HepG2 (cell line): ENCODE data around the gene CCDC83. TPM values are rescaled to one million over a fixed set of nuclear protein-coding genes. Genes with fewer than 3 reads are reported as not detected.

Experiments used
- BATF2 ChIP-seq: sonication (generic); formaldehyde crosslinking; IDR thresholded peaks from 2 replicates; pipeline ENCODE4 v1.8.0; 2022; ENCODE audit warnings: mild to moderate bottlenecking, missing genetic modification reagents, moderate library complexity
- BCL6 ChIP-seq: IDR thresholded peaks from 2 replicates; pipeline ENCODE4 v1.6.1; 2016; ENCODE audit warnings: missing genetic modification reagents, missing compliant biosample characterization
- DNMT1 ChIP-seq: sonication (generic); formaldehyde crosslinking; IDR thresholded peaks from 2 replicates; pipeline ENCODE4 v1.5.1; 2020; ENCODE audit warnings: mild to moderate bottlenecking, missing genetic modification reagents
- HDAC2 ChIP-seq: sonication (generic); formaldehyde crosslinking; IDR thresholded peaks from 2 replicates; pipeline ENCODE4 v1.4.0; 2020; ENCODE audit warnings: missing genetic modification reagents
- KDM5A ChIP-seq: fragments of 200-600 bp; sonication (generic); IDR thresholded peaks from 2 replicates; pipeline ENCODE4 v1.7.0; 2018; ENCODE audit warnings: antibody characterized with exemption, mild to moderate bottlenecking, low read length, borderline replicate concordance
- KDM6A ChIP-seq: IDR thresholded peaks from 2 replicates; pipeline ENCODE4 v1.6.1; 2016; ENCODE audit warnings: low read depth
- KLF13 ChIP-seq: sonication (generic); formaldehyde crosslinking; IDR thresholded peaks from 2 replicates; pipeline ENCODE4 v1.4.0; 2020; ENCODE audit warnings: mild to moderate bottlenecking, missing genetic modification reagents
- NCOR1 ChIP-seq: fragments of 200-600 bp; sonication (generic); IDR thresholded peaks from 2 replicates; pipeline ENCODE4 v1.7.0; 2017; ENCODE audit warnings: antibody characterized with exemption, low read length, borderline replicate concordance
- NFYC ChIP-seq: IDR thresholded peaks from 2 replicates; pipeline ENCODE4 v1.6.1; 2016; ENCODE audit warnings: missing genetic modification reagents, missing compliant biosample characterization
- PCBP1 ChIP-seq: fragments of 200-400 bp; formaldehyde crosslinking; IDR thresholded peaks from 2 replicates; pipeline ENCODE4 v1.6.1; 2017; ENCODE audit warnings: mild to moderate bottlenecking, low read depth, low read length, borderline replicate concordance
- PCBP2 ChIP-seq: fragments of 200-400 bp; formaldehyde crosslinking; optimal IDR thresholded peaks from 2 replicates; pipeline ENCODE3; 2018; ENCODE audit warnings: low read length, low read depth; ENCODE audit not compliant: poor library complexity, severe bottlenecking
- RXRA ChIP-seq: sonication (generic); formaldehyde crosslinking; IDR thresholded peaks from 2 replicates; pipeline ENCODE4 v1.5.1; 2020; ENCODE audit warnings: missing genetic modification reagents
- SKI ChIP-seq: fragments of 450-650 bp; IDR thresholded peaks from one replicate; pipeline ENCODE4 v1.6.1; 2018; ENCODE audit warnings: mild to moderate bottlenecking; ENCODE audit not compliant: partially characterized antibody
- SMYD3 ChIP-seq: sonication (generic); formaldehyde crosslinking; IDR thresholded peaks from 2 replicates; pipeline ENCODE4 v1.8.1; 2023; ENCODE audit warnings: mild to moderate bottlenecking, missing genetic modification reagents
- SOX6 ChIP-seq, 2 experiments: fragments of 450-650 bp in 1 of 2; sonication (generic) in 1 of 2; formaldehyde crosslinking in 1 of 2; IDR thresholded peaks; 2 replicates each; pipeline versions ENCODE4 v1.4.0 to v1.6.1; 2017 to 2020; ENCODE audit warnings: antibody characterized with exemption in 1 of 2, mild to moderate bottlenecking in 1 of 2, missing genetic modification reagents in 1 of 2
- SRSF9 ChIP-seq: fragments of 200-400 bp; formaldehyde crosslinking; IDR thresholded peaks from 2 replicates; pipeline ENCODE4 v1.6.1; 2018; ENCODE audit warnings: borderline replicate concordance, mild to moderate bottlenecking, low read depth, low read length; ENCODE audit not compliant: insufficient read depth, poor library complexity, severe bottlenecking
- SSRP1 ChIP-seq: IDR thresholded peaks from 2 replicates; pipeline ENCODE4 v1.6.1; 2016; ENCODE audit warnings: control low read depth
- TIGD3 ChIP-seq: sonication (generic); formaldehyde crosslinking; IDR thresholded peaks from 2 replicates; pipeline ENCODE4 v1.5.1; 2020; ENCODE audit warnings: mild to moderate bottlenecking, missing genetic modification reagents, borderline replicate concordance
- TOE1 ChIP-seq: sonication (generic); formaldehyde crosslinking; IDR thresholded peaks from 2 replicates; pipeline ENCODE4 v1.4.0; 2020; ENCODE audit warnings: mild to moderate bottlenecking, missing genetic modification reagents
- ZFP82 ChIP-seq: sonication (generic); formaldehyde crosslinking; IDR thresholded peaks from 2 replicates; pipeline ENCODE4 v1.5.1; 2020; ENCODE audit warnings: mild to moderate bottlenecking, missing genetic modification reagents, borderline replicate concordance
- ZIK1 ChIP-seq: sonication (generic); formaldehyde crosslinking; IDR thresholded peaks from 2 replicates; pipeline ENCODE4 v1.5.0; 2020; ENCODE audit warnings: mild to moderate bottlenecking, low read depth, missing genetic modification reagents, borderline replicate concordance
- ZNF143 ChIP-seq: sonication (generic); formaldehyde crosslinking; IDR thresholded peaks from 2 replicates; pipeline ENCODE4 v1.4.0; 2020; ENCODE audit warnings: missing genetic modification reagents
- ZNF33A ChIP-seq: sonication (generic); formaldehyde crosslinking; IDR thresholded peaks from 2 replicates; pipeline ENCODE4 v1.5.1; 2020; ENCODE audit warnings: missing genetic modification reagents, mild to moderate bottlenecking, moderate library complexity, borderline replicate concordance
- ZNF564 ChIP-seq: sonication (generic); formaldehyde crosslinking; IDR thresholded peaks from 2 replicates; pipeline ENCODE4 v1.8.1; 2023; ENCODE audit warnings: mild to moderate bottlenecking, missing genetic modification reagents
- ZNF639 ChIP-seq: conservative IDR thresholded peaks from 2 replicates; pipeline ENCODE4 v1.6.1; 2018; ENCODE audit warnings: missing genetic modification reagents
- ZNF83 ChIP-seq: sonication (generic); formaldehyde crosslinking; IDR thresholded peaks from 2 replicates; pipeline ENCODE4 v1.4.0; 2020; ENCODE audit warnings: missing genetic modification reagents, mild to moderate bottlenecking, borderline replicate concordance
- ZSCAN21 ChIP-seq: sonication (generic); formaldehyde crosslinking; IDR thresholded peaks from 2 replicates; pipeline ENCODE4 v1.8.0; 2022; ENCODE audit warnings: mild to moderate bottlenecking, missing genetic modification reagents, moderate library complexity, borderline replicate concordance
- polyA plus RNA-seq, 8 experiments: library from polyadenylated mRNA; depleted of rRNA in 3 of 8; stranded (reverse) in 7 of 8; unstranded in 1 of 8; fragments of >200 nt; fragmentation: Illumina TruSeq in 4 of 8; extraction: Trizol in 4 of 8; gene quantifications; 2 replicates each; pipeline versions ENCODE4 v1.2.1 to v1.2.3, GENCODE V29; 2011 to 2016; ENCODE audit warnings: low read depth in 4 of 8, missing spikeins in 1 of 8, mixed read lengths in 1 of 8; ENCODE audit not compliant: insufficient read depth in 1 of 8
- total RNA-seq, 5 experiments: library from RNA; depleted of rRNA; stranded (reverse); fragments of >200 nt; fragmentation: Illumina TruSeq; extraction: Trizol; gene quantifications; 2 replicates each; pipeline ENCODE4 v1.2.3, GENCODE V29; 2016; ENCODE audit warnings: low read depth in 1 of 5

CCDC83 gene
- total and polyA plus RNA-seq, 2 of the 13 experiments (the other 11 are each of a cell fraction or from before 2014, with no cell fraction given): not detected

- TF ChIP-seq ZNF639 (CRISPR knock-in tag): 0 out of 2 replicates have a peak, but pooled peaks have one; percentile 40
- TF ChIP-seq HDAC2 (CRISPR knock-in tag): peak; percentile 68; the same call in 1 of the 2 replicates
- TF ChIP-seq KDM5A: no peak
- peak; percentile 79; the same call in 1 of the 2 replicates for TF ChIP-seq DNMT1 (CRISPR knock-in tag)
- TF ChIP-seq ZNF143 (CRISPR knock-in tag): peak; percentile 81
- TF ChIP-seq TOE1 (CRISPR knock-in tag): no peak; the same call in 1 of the 2 replicates
- peak; percentile 79; the same call in 1 of the 2 replicates for TF ChIP-seq ZNF83 (CRISPR knock-in tag)
- TF ChIP-seq SRSF9: no peak
- TF ChIP-seq ZNF33A (CRISPR knock-in tag): no peak
- peak; percentile 78 for TF ChIP-seq ZNF564
- TF ChIP-seq BATF2 (CRISPR knock-in tag): peak; percentile 88
- TF ChIP-seq TIGD3 (CRISPR knock-in tag): peak; percentile 90; the same call in 1 of the 2 replicates
- TF ChIP-seq SOX6 (IDR thresholded peaks at IDR 0.05): no peak
- peak; percentile 92 for TF ChIP-seq SOX6 (CRISPR knock-in tag; IDR thresholded peaks at IDR 0.05)
- peak; percentile 90; the same call in 1 of the 2 replicates for TF ChIP-seq ZSCAN21
- no peak for TF ChIP-seq KLF13
- no peak for TF ChIP-seq ZFP82 (CRISPR knock-in tag)
- TF ChIP-seq NFYC (CRISPR knock-in tag): peak; percentile 32
- TF ChIP-seq RXRA (CRISPR knock-in tag): peak; percentile 78
- peak; percentile 94; the same call in 1 of the 2 replicates for TF ChIP-seq SMYD3 (CRISPR knock-in tag)
- 0 out of 2 replicates have a peak, but pooled peaks have one; percentile 12 for TF ChIP-seq PCBP1
- TF ChIP-seq KDM6A (CRISPR knock-in tag): no peak
- TF ChIP-seq SSRP1 (CRISPR knock-in tag): 0 out of 2 replicates have a peak, but pooled peaks have one; percentile 69
- peak; percentile 88 for TF ChIP-seq SKI
- TF ChIP-seq ZIK1 (CRISPR knock-in tag): no peak; the same call in 1 of the 2 replicates
- no peak for TF ChIP-seq PCBP2
- no peak for TF ChIP-seq NCOR1
- peak; percentile 75; the same call in 1 of the 2 replicates for TF ChIP-seq BCL6 (CRISPR knock-in tag)
These were observed 434 bp upstream of the CCDC83 start (continued) for GRCh38 chr11:85854557-85855340.
